IPS DF 4.7 (cell line): ENCODE measurements around the gene SLC9B2.

Source experiments
- DNase-seq: peaks from one replicate; pipeline ENCODE4 v3.0.0-alpha.2; 2013; ENCODE audit warnings: low spot score; ENCODE audit errors: extremely low read depth

The SLC9B2 gene

DNA sequence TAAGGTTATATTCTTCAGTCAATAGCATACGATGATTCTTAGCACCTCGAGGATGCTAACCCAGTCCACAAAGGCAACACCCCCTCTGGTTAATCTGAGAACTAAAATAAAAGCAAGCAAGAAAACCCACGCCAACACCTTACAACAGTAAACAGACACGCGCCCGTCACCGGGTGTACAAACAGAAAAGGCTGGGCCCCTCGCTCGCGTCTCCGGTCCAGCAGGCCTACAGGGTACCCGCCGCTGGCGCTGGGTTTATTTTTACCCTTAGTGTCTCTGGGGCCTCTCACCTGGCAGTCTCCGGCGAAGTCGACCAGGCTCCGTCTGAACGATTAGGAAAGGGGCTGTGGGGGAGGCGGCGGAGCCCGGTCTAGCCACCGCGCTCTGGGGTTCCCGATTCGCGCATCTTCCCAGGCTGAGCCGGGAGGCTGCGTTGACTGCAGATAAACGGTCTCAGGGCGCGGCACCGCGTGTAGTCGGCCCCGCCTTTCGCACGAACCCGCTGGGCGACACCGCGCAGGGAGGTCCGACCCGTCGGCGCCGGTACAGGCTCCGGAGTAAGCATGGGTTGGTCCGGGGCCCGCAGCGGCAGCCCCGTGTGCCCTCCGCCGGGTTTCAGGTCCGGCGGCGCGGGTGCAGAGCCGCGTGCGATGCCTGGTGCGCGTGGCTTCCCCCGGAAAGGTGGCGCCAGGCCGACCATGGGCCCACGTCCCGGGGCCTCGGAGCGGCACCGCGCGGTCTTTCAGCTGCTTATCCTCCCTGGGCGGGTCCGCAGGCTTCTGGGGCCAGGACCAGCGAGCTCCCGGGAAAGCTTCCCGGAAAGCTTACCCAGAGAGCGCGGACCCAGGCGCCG is 441 bp downstream of the SLC9B2 start:
- no peak for DNase-seq

DNA sequence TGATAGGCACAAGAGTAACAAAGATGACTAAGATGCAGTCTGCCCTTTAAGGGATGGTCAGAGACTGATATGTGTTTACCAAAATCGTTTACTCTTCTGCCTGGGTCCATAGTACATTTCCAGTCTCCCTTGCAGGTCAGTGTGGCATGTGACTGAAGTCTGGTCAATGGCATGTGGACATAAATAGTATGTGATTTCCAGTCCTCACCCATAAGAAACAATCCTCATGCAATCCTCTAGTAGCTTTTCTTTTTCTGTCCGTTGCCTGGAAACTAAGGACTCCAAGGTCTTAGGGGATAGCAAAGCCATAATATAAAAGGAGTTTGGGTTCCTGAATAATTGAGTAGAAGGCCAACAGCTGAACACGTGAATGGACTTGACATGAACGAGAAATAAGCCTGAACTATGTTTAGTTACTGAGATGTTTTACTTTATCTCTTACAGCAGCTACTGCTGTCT is 1.1 kb downstream of the SLC9B2 start:
- DNase-seq, result no peak

DNA sequence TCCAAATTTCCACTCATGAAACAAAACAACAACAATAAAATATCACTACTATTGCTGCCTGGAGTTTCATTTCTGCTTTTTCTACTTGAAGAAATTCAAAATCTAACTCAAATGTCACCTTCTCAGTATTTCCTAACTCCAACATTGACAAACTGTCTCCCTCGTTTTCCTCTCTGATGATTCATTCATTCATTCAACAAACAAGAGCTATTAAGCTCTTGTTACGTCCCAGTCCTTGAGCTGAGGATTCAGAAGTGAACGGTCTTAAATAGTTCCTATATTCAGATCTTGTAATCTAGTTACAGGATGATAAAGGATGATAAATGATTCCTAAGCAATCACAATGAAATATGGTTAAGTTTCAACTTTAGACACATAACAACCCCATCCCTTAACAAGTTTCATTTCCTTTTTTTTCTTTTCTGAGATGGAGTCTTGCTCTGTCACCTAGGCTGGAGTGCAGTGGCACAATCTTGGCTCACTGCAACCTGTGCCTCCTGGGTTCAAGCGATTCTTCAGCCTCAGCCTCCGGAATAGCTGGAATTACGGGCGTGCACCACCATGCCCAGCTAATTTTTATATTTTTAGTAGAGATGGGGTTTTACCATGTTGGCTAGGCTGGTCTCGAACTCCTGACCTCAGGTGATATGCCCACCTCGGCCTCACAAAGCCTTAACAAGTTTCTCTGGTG is 1.7 kb downstream of the SLC9B2 start:
- DNase-seq, result no peak

DNA sequence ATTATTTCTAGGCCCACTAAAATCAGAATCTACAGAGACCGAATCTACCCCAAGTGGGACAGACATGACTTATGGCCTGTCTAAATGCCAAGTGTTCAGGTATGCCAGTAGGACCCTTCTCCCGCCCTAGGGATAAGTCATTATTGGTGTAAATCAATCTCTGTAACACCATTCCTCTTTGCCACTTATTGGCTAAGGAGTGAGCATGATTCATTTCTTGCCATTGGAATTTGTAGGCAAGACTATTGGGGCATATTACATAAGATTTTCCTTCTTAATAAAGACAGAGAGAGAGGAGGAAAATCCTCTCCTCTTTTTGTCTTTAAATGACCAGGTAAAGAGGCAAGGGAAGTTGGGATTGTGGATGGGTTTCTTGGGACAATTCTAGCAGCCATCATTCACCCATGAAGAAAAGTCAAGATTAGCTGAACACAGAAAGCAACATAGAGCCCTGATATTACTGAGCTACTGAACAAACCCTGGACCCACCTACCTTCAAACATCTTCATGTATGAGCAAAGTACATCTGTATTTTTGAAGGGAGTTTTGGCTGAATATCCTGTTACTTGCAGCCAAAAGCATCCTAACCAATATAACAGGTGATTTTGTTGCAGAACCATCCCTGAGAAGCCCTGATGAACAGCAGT is 2.6 kb downstream of the SLC9B2 start:
- no peak for DNase-seq

DNA sequence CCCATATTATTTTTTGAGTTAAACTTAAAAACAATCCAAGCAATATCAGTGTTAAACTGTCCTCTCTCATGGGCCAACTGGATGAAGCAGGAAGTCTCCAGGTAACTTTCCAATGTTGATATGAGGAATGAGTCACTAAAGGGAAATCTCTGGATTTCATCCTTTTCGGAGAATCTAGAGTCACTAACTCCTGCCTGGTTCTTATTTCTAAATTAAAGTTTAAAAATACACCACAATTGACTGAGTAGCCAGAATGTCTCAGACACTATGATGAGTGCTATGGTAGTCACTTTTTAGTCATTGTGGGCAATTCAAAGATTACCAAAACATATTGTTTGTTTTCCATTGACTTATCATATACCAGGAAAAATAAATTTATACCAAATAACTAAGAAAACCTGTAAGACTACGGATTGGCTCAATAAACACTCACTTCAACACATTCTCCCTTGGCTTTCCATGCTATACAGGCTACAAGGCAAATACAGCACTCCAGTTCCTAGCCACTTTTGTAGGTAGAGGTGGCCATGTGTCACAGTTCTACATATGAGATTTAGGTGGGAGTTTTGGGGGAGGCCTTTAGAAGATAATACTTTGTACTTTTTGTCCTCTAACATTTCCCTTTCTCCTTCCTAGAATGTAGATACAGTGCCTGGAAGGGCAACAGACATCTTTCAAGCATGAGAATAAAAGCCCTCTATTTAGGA is 8.6 kb downstream of the SLC9B2 start:
- no peak for DNase-seq

DNA sequence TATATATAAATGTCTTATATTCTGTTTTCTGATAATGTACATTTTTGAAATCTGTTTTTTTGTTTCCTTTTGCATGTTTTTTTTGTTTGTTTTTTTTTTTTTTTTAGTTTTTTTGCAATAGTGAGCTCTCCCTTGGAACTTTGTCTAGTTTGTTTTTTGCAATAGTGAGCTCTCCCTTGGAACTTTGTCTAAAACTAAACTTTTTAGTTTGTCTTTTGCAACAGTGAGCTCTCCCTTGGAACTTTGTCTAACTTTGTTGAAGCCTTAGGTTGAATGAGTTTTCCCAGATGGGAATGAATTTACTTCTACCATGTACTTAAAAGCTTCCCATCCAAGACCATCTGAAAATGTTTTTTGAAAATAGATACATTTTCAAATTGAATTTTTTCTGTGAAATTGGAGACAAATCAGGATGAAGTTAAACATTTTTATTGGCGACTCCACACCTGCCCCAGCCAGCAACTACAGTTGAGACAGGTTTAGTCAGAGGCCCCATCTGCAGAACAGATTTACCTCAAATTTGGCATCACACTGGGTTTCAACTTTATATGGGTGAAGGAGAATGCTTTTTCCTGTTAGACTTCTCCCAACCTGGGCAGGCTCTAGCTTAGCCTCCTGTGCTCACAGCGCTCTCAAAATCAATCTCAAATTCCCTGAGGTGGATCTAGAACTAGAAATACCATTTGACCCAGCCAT is 16.0 kb downstream of the SLC9B2 start:
- DNase-seq, result no peak

DNA sequence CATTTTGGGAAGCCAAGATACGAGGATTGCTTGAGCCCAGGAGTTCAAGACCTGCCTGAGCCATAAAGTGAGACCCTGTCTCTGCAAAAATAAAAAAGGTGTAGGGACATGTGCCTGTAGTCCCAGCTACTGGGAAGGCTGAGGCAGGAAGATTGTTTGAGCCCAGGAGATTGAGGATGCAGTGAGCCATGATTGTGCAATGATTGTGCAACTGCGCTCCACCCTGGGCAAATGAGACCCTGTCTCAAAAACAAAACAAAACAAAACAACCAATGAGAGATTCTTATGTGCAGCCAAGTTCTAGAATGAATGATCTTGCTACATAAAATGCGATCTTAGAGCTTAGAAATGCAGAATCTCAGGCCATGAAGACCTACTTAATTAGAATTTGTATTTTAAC is 22.5 kb downstream of the SLC9B2 start:
- DNase-seq, result no peak

DNA sequence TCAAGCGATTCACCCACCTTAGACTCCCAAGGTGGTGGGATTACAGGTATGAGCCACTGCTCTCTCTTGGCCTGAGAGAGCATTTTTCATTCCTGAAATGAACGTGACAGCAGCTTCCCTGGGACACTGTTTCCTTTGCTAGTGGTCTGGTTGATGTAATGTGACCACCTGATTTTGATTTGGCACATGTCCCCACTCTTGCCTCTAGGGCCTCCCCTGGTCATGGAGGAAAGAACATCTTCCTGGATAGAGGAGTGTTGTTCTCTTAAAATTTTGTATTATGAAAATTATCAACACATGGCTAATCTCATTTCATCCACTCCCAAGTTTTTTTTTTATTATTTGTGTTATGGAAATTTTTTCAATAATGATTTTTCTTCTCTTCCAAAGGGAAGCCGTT is 23.8 kb downstream of the SLC9B2 start:
- no peak for DNase-seq

DNA sequence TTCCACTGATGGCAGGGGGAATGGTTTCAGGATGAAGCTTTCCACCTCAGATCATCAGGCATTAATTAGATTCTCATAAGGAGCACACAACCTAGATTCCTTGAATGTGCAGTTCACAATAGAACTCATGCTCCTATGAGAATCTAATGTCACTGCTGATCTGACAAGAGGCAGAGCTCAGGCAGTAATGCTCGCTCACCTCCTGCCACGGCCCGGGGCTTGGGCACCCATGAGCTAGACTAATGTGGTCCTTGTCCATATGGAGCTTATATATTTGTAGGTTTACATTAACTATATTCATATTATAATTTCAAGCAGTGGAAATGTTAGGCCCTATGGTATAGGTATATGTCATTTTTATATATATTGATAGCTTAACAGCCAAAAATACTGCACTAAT is 24.4 kb downstream of the SLC9B2 start:
- no peak for DNase-seq

DNA sequence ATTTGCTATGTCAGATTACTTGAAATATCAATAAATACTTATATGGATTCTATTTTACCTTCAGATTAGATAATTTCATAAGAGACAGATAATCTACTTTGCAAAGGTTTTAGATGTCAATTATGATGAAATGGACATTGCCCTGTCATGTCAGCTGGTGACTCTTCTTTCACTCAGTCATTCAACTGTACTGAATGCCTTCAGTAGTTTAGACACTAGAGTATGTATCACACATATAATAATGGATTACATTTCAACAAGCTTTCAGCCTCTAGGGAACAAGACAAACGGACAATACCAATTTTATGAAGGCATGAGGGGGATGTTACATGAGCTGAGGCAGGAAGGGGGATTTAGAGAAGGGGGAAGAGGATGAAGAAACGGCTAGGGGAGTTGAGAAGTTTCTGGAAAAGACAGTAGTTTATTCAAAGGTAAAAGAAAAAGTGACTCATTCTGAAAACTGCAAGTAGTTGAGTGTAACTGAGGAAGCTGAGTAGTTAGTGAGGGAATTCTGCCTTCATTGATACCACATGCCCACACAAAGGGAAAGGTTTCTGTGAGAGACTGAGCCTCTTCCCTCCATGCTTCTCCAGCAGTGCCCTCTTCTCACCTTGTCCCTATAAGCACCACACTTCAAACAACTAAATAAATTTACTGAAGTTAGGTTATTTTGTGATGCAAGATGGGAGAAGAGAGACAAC is 25.7 kb downstream of the SLC9B2 start:
- DNase-seq, result no peak

DNA sequence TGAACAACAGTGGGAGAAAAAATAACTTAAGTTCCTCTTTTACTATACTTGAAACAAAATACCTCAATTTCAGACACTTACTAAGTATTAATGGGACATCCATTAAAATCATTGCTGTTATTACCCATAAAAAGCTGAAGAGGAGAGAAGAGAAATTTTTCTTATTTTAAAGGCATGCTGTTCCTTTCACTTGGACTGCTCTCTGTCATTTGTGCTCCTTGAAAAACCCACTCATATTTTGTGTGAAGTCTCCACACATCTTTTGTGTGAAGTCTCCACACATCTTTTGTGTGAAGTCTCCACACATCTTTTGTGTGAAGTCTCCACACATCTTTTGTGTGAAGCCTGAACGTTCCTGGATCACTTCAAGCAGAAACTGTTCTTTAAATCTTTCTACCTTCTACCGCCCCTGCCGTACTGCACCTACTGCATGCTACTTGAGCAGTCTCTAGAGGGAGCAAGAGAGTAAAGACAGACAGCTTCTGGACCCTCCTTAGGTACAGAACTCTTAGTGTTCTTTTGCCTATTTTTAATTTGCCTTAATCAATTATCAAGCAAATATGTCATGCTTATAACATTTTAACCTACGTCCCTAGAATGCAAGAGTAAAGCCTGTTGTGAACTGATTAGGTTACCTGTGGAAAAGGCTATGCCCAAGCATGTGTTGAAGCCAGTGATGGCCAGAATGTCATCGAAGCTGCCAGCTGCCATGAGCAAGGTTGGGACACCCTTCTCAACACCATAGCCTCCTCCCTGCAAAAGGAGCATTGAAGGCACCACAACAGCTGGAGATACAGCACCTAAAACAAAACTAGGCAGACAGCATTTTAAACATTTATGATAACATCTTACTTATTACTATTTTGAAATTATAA is 29.9 kb downstream of the SLC9B2 start:
- DNase-seq, result no peak

DNA sequence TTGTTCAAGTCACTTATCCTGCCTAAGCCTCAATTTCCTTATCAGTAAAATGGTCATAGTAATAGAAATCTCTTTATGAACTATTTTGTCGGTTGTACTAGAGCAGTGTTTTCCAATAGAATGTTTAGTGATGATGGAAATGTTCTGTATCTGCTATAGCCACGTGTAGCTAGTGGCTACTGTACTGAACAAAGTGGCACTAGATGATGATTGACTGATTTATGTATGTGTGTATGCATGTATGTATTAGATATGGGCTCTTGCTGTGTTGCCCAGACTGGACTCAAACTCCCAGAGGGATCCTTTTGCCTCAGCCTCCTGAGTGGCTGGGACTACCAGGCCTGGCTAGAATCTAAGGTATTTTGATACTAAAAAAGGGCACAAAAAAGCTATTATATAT is 32.4 kb downstream of the SLC9B2 start:
- DNase-seq, result no peak

DNA sequence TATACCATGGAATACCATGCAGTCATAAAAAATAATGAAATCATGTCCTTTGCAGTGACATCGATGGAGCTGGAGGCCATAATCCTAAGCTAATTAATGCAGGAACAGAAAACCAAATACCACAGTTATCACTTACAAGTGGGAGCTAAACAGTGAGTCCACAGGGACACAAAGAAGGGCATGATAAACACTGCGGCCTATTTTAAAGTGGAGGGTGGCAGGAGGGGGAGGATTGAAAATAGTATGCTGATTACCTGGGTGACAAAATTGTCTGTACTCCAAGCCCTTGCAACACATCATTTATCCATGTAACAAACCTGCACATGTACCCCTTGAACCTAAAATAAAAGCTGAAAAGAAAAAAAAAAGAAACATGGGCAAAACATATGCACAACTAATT is 40.4 kb downstream of the SLC9B2 start:
- DNase-seq, result no peak

DNA sequence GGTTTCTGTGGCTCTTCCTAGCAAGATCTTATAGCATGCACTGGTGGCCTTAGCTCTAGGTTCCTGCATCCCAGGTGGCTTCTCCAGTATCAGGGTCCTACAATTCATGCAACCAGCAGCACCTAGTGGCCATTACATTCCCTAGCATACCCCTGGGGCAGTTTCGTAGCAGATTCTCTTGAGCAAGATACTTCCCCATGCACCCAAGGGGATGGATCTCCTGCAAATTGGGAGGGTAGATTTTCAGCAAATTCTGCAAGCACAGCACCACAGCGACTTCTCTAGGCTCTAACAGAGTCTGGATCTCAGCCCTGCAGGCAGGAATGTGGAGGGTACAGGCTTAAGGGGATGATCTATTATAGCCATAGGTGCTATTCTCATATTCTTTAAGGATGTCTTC is 44.0 kb downstream of the SLC9B2 start:
- DNase-seq, result peak; percentile 68

DNA sequence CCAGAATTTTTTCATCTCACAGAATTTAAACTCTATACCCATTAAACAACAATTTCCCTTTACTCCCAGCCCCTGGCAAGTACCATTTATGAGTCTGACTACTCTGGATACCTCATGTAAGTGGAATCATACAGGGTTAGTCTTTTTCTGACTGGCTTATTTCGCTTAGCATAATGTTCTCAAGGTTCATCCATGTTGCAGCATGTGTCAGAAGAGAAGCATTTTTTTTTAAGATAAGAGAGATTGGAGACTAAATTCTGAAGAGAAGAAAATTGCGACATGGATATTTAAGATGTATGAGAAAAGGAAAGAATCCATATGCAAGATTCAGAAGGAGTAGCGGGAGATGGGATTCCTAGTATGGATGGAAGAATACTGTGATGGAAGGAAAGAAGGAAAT is 45.8 kb downstream of the SLC9B2 start:
- no peak for DNase-seq

DNA sequence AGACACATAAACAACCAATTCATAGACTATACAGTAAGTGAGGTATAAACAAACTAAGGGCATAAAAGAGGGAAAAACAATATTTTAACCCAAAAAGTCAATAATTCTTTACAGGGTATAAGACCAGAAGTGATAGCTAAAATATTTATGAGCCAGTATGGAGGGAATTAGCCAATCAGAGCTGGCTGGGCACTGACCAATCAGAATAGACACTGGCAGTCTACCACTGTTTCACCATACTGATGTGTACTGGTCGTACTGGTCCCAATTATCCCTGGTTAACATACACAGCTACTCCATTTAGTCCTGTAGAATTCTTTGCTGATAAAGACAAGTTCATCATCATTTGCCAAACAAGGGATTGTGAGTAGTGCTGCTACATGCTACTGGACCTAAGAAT is 47.3 kb downstream of the SLC9B2 start:
- no peak for DNase-seq

DNA sequence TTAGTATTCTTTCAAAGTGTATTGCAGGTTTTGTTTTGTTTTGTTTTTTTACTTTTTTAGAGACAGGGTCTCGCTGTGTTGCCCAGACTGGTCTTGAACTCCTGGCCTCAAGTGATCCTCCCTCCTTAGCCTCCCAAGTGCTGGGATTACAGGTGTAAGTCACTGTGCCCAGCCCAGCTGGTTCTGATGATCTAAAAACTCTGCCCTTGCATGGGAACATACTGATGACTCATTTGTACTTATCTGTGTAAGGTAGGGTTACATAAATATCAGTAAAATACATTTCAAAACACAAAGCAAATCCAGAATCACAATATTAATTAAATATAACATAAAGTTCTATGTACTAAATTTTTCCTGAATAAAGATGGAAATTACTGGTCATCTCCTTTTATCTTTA is 49.7 kb downstream of the SLC9B2 start:
- DNase-seq, result no peak

DNA sequence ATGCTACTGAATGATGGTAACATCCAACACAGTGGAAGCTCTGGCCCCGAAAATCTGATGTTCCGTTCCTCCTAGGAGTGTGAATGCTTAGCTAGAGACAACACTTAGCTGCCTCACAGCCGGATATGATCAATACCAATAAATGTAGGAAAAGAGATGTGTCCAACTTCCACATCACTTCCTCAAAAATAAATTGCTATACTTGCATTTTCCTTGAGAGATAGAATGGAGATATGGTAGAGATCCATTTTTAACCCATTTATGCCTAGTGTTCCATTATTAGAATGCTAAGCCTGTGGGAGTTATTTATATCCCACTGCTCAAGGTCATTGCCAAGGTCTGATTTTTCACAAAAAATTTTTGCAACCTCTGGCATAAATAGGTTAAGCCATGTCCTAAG is 51.6 kb downstream of the SLC9B2 start:
- no peak for DNase-seq

DNA sequence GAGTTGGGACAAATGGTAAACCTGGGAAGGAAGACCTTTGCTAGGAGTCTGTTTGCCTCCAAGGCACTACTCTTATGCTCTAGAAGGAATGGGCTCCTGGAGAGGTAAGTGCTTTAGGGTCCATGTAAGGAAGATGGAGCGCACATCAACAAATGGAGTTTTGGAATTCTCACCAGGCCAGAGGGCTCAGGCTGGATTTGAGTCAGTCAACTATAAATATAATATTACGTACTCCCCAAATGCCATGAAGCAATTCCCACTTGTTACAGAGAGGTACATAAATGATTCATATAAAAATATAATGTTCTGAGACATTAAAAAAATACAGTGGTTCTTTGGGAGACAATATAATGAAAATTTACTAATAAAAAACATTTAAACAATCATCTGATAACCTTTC is 55.4 kb downstream of the SLC9B2 start:
- no peak for DNase-seq
